ENCODE measurements around the gene OTOG. TPM values are rescaled to one million over a fixed set of nuclear protein-coding genes. Genes with fewer than 3 reads are reported as not detected.

The OTOG gene
- total and polyA plus RNA-seq, 2 donors (not counting 1 experiment from before 2014, with no cell fraction given): not detected

- ChIA-PET POLR2A (no interaction called here), CTCF (interaction anchor here (0.7 to 1.2 kb wide), 2 partner anchors 164 to 318 kb away, joined by 3 read pairs; no protein-coding TSS in a partner anchor)
- H3K4me3 ChIP-seq (ENCODE audit: control extremely low read depth in 1 of 5, extremely low read depth in 1 of 5, insufficient read depth in 1 of 5, low read depth in 2 of 5, low read length in 4 of 5): no peak overlapping the region
- Mint-ChIP-seq H3K9me3 (ENCODE audit: insufficient read depth) (no peaks in the 10 kb centered on the region), H3K27ac (no peak overlapping the region), H3K27me3 (peaks cover 48% of the 10 kb centered on the region), H3K4me1 (no peaks in the 10 kb centered on the region), H3K4me3 (no peak overlapping the region)
- no peak overlapping the region for H3K9ac ChIP-seq (ENCODE audit: low read length)
- H4K20me1 ChIP-seq (ENCODE audit: control insufficient read depth, insufficient read depth, low read length, poor library complexity, severe bottlenecking): no peaks in the 10 kb centered on the region
- DNase-seq (no peak), ATAC-seq (ENCODE audit: low read depth) (no peak)
- H2AFZ ChIP-seq (ENCODE audit: insufficient read depth, low read depth, low read length, poor library complexity, severe bottlenecking): no peak overlapping the region
- H3K27me3 ChIP-seq (replicated peaks in 1 of 4; ENCODE audit: control extremely low read depth in 1 of 4, control insufficient read depth in 3 of 4, insufficient read depth in 4 of 4, low read length in 3 of 4): peaks cover 0 to 28% (median 2%) of the 10 kb centered on the region in 4 experiments
- intact Hi-C loops (cut with micrococcal nuclease): no loop called here
- H3K79me2 ChIP-seq (ENCODE audit: control insufficient read depth, insufficient read depth, low read length): no peaks in the 10 kb centered on the region
- WGBS (ENCODE audit: insufficient coverage): 61% methylated on average over 4 of the region's 9 CpGs
- peaks cover 0 to 3% of the 10 kb centered on the region in 2 donors for H3K4me1 ChIP-seq (ENCODE audit: control insufficient read depth in 2 of 2, insufficient read depth in 2 of 2, low read length in 2 of 2)
- no peak overlapping the region for H3K27ac ChIP-seq (ENCODE audit: low read length in 2 of 2)
- no peak for TF ChIP-seq EZH2 (IDR thresholded peaks at IDR 0.05; ENCODE audit: borderline replicate concordance, insufficient read depth, low read depth, low read length, poor library complexity, severe bottlenecking)
- TF ChIP-seq, protein P1, sequence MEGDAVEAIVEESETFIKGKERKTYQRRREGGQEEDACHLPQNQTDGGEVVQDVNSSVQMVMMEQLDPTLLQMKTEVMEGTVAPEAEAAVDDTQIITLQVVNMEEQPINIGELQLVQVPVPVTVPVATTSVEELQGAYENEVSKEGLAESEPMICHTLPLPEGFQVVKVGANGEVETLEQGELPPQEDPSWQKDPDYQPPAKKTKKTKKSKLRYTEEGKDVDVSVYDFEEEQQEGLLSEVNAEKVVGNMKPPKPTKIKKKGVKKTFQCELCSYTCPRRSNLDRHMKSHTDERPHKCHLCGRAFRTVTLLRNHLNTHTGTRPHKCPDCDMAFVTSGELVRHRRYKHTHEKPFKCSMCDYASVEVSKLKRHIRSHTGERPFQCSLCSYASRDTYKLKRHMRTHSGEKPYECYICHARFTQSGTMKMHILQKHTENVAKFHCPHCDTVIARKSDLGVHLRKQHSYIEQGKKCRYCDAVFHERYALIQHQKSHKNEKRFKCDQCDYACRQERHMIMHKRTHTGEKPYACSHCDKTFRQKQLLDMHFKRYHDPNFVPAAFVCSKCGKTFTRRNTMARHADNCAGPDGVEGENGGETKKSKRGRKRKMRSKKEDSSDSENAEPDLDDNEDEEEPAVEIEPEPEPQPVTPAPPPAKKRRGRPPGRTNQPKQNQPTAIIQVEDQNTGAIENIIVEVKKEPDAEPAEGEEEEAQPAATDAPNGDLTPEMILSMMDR (IDR thresholded peaks at IDR 0.05): no peak
- no peaks in the 10 kb centered on the region for H3K36me3 ChIP-seq (replicated peaks in 1 of 2; ENCODE audit: control extremely low read depth in 1 of 2, control insufficient read depth in 1 of 2, extremely low read depth in 1 of 2, insufficient read depth in 2 of 2, low read length in 1 of 2)
- no peaks in the 10 kb centered on the region for H3K9me3 ChIP-seq (ENCODE audit: control extremely low read depth in 1 of 3, control insufficient read depth in 2 of 3, insufficient read depth in 1 of 3, low read length in 2 of 3)
- no peak overlapping the region for H3K4me2 ChIP-seq (replicated peaks; ENCODE audit: low read depth, low read length, poor library complexity, severe bottlenecking)
These were observed 873 bp downstream of the OTOG start for GRCh38 chr11:17547932-17548331.

DNA sequence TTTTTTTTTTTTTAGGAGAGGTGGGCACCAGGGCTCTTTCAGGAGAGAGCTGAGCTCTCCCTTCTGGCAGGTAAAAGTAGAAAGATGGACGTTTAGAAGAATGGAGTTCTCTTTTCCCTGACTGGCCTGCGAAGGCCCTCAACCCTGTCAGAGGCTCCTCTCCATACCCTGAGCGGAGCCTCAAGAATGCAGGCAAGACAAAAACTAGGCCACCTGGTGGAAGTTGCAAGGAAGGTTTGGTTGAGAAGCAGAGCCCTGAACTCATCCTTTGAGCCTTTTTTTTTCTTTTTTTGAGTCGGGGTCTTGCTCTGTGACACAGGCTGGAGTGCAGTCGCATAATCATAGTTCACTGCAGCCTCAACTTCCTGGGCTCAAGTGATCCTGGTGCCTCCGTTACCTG lies 1.4 kb downstream of the OTOG start:
- Histone ChIP-seq H3K4me2 (replicated peaks; ENCODE audit: low read depth, low read length, poor library complexity, severe bottlenecking) (no peak overlapping the region), H3K9me3 (ENCODE audit: control extremely low read depth in 1 of 3, control insufficient read depth in 2 of 3, insufficient read depth in 1 of 3, low read length in 2 of 3) (no peaks in the 10 kb centered on the region), H3K79me2 (ENCODE audit: control insufficient read depth, insufficient read depth, low read length) (no peaks in the 10 kb centered on the region), H3K27ac (ENCODE audit: low read length in 2 of 2) (no peak overlapping the region), H2AFZ (ENCODE audit: insufficient read depth, low read depth, low read length, poor library complexity, severe bottlenecking) (no peak overlapping the region), H3K9ac (ENCODE audit: low read length) (no peak overlapping the region), H3K27me3 (replicated peaks in 1 of 4; ENCODE audit: control extremely low read depth in 1 of 4, control insufficient read depth in 3 of 4, insufficient read depth in 4 of 4, low read length in 3 of 4) (peaks cover 0 to 23% (median 0%) of the 10 kb centered on the region in 4 experiments), H3K36me3 (replicated peaks in 1 of 2; ENCODE audit: control extremely low read depth in 1 of 2, control insufficient read depth in 1 of 2, extremely low read depth in 1 of 2, insufficient read depth in 2 of 2, low read length in 1 of 2) (no peaks in the 10 kb centered on the region), H3K4me3 (ENCODE audit: control extremely low read depth in 1 of 5, extremely low read depth in 1 of 5, insufficient read depth in 1 of 5, low read depth in 2 of 5, low read length in 4 of 5) (no peak overlapping the region), H3K4me1 (ENCODE audit: control insufficient read depth in 2 of 2, insufficient read depth in 2 of 2, low read length in 2 of 2) (peaks cover 0 to 3% of the 10 kb centered on the region in 2 donors), H4K20me1 (ENCODE audit: control insufficient read depth, insufficient read depth, low read length, poor library complexity, severe bottlenecking) (no peaks in the 10 kb centered on the region)
- intact Hi-C loops (cut with micrococcal nuclease): no loop called here
- peaks cover 49% of the 10 kb centered on the region for H3K27me3 Mint-ChIP-seq
- no peaks in the 10 kb centered on the region for H3K9me3 Mint-ChIP-seq (ENCODE audit: insufficient read depth)
- H3K27ac Mint-ChIP-seq: no peak overlapping the region
- POLR2A ChIA-PET: no interaction called here
- WGBS (ENCODE audit: insufficient coverage): 93% methylated on average over 3 of the region's 6 CpGs
- CTCF ChIA-PET: interaction anchor here (1.2 kb wide), 1 partner anchor 165 kb away, joined by 3 read pairs; no protein-coding TSS in a partner anchor
- H3K4me1 Mint-ChIP-seq: no peaks in the 10 kb centered on the region
- ATAC-seq (ENCODE audit: low read depth): no peak
- DNase-seq: no peak
- H3K4me3 Mint-ChIP-seq: no peak overlapping the region
- no peak for TF ChIP-seq EZH2 (IDR thresholded peaks at IDR 0.05; ENCODE audit: borderline replicate concordance, insufficient read depth, low read depth, low read length, poor library complexity, severe bottlenecking)
- TF ChIP-seq, protein P1 (IDR thresholded peaks at IDR 0.05): no peak
